Lower leg skin (tissue), 3 donors: ENCODE results near the gene RIMKLA.

ENCODE experiments used
- POLR2A ChIP-seq, 2 donors: fragments of 450-650 bp; IDR thresholded peaks; one replicate each; pipeline ENCODE4 v1.6.1; 2016 to 2017; ENCODE audit warnings: antibody characterized with exemption in 2 of 2, mild to moderate bottlenecking in 1 of 2, moderate library complexity in 1 of 2
- TF ChIP-seq, protein P1 (sequence below), 3 donors: fragments of 450-650 bp; IDR thresholded peaks; one replicate each; pipeline ENCODE4 v1.5.1; 2016; ENCODE audit warnings: antibody characterized with exemption in 3 of 3, mild to moderate bottlenecking in 3 of 3, moderate library complexity in 2 of 3

DNA sequence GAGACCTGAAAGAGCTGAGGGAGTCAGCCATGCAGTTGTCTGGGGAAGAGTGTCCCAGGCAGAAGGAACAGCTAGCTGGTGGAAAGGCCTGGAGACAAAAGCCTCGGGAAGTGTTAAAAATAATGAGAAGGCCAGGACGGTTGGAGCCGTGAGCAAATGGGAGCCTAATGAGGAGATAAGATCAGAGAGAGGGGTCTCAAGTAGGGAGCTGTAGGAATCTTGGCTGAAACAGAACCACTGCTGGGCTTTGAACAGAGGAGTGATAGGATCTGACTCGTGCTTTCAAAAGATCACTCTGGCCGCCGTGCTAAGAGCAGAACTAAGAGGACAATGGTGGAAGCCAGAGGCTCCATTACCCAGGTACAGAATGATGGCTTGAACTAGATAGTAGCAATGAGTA is 43.6 kb upstream of the RIMKLA start:
- TF ChIP-seq, protein P1, sequence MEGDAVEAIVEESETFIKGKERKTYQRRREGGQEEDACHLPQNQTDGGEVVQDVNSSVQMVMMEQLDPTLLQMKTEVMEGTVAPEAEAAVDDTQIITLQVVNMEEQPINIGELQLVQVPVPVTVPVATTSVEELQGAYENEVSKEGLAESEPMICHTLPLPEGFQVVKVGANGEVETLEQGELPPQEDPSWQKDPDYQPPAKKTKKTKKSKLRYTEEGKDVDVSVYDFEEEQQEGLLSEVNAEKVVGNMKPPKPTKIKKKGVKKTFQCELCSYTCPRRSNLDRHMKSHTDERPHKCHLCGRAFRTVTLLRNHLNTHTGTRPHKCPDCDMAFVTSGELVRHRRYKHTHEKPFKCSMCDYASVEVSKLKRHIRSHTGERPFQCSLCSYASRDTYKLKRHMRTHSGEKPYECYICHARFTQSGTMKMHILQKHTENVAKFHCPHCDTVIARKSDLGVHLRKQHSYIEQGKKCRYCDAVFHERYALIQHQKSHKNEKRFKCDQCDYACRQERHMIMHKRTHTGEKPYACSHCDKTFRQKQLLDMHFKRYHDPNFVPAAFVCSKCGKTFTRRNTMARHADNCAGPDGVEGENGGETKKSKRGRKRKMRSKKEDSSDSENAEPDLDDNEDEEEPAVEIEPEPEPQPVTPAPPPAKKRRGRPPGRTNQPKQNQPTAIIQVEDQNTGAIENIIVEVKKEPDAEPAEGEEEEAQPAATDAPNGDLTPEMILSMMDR (IDR thresholded peaks at IDR 0.05) = no peak
- no peak for TF ChIP-seq POLR2A (IDR thresholded peaks at IDR 0.05)
